Fibroblast of villous mesenchyme (primary cell): Measurements from ENCODE around the gene MSANTD1. TPM values are rescaled to one million over a fixed set of nuclear protein-coding genes. Genes with fewer than 3 reads are reported as not detected.

Experiments
- DNase-seq: peaks from one replicate; pipeline ENCODE4 v3.0.0-alpha.2; 2010; ENCODE audit warnings: low read depth
- H3K4me3 ChIP-seq: 2 replicates; pipeline ENCODE4 v1.5.1; 2011; ENCODE audit warnings: low read depth, mild to moderate bottlenecking, low read length
- total RNA-seq: library from RNA; depleted of rRNA; stranded (reverse); fragments of >200 nt; gene quantifications from 2 replicates; pipeline ENCODE4 v1.2.3, GENCODE V29; 2012
- TF ChIP-seq, protein P1 (sequence below): IDR thresholded peaks from 2 replicates; pipeline ENCODE4 v1.5.1; 2012; ENCODE audit warnings: low read depth, mild to moderate bottlenecking, low read length; ENCODE audit not compliant: insufficient read depth

The MSANTD1 gene
- total RNA-seq, 1 donor, result 0.86 TPM

GRCh38 chr4:3217266-3217665 lies 31.7 kb upstream of the MSANTD1 start:
- TF ChIP-seq, protein P1, sequence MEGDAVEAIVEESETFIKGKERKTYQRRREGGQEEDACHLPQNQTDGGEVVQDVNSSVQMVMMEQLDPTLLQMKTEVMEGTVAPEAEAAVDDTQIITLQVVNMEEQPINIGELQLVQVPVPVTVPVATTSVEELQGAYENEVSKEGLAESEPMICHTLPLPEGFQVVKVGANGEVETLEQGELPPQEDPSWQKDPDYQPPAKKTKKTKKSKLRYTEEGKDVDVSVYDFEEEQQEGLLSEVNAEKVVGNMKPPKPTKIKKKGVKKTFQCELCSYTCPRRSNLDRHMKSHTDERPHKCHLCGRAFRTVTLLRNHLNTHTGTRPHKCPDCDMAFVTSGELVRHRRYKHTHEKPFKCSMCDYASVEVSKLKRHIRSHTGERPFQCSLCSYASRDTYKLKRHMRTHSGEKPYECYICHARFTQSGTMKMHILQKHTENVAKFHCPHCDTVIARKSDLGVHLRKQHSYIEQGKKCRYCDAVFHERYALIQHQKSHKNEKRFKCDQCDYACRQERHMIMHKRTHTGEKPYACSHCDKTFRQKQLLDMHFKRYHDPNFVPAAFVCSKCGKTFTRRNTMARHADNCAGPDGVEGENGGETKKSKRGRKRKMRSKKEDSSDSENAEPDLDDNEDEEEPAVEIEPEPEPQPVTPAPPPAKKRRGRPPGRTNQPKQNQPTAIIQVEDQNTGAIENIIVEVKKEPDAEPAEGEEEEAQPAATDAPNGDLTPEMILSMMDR, result no peak
- H3K4me3 ChIP-seq, result no peak overlapping the region
- no peak for DNase-seq

DNA sequence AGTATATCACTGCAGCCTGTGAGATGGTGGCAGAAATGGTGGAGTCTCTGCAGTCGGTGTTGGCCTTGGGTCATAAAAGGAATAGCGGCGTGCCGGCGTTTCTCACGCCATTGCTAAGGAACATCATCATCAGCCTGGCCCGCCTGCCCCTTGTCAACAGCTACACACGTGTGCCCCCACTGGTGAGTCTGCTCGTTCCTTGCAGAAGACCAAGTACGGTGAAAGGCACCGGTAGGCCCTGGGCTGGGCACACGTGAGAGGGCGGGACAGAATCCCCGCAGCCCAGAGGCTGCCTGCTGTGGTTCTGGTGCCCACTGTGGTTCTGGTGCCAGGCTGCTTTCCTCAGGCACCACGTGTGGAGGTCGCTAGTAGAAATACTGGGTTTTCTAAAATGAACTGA lies 31.2 kb upstream of the MSANTD1 start:
- DNase-seq, result no peak
- TF ChIP-seq, protein P1, result no peak
- no peak overlapping the region for H3K4me3 ChIP-seq

DNA sequence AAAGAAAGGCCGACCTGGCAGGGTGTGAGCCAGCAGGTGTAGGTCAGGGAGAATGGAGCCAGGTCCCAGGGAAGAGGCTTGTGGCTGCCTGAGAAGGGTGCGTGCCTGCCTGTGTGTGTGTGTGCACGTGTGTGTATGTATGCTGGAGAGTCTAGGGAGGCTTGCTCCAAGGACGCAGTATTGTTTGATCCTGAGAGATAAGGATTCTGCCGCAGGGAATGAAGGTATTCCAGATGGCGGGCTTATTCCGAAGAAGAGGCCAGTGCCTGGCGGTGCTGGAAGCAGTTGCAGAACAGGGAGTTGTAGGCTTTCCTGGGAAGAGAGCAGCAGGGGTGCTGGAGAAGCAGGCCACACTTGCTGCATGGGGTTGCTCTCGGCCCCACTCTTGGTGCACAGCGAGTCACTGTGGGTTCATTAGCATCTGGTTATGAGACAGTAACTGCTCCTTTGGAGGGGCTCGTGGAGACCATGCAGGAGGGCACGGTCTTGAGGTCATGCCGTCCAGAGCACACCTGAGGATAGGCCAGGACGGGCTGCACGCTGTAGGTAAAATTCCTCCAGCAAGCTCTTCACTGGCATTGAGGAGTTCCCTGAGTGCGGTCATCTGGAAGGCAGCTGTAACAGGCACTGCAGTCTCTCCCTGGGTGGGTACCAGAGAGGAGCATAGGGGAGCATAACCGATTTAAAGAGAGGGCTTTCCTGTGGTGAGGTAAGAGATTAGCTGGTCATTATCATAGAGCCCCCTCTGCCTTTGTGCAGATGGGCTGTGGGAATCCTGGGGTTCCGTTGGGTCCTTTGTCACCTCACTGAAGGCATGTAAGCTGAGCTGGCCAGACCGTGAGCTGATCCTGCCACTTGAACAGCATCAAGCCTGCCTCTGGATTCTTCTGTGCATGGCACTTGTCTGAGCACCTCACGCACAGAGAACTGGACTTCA lies 29.9 kb upstream of the MSANTD1 start:
- H3K4me3 ChIP-seq, result no peak overlapping the region
- DNase-seq, result no peak
- TF ChIP-seq, protein P1, result no peak

GRCh38 chr4:3219761-3220475 lies 29.0 kb upstream of the MSANTD1 start:
- TF ChIP-seq, protein P1, result no peak
- H3K4me3 ChIP-seq, result no peak overlapping the region
- no peak for DNase-seq

GRCh38 chr4:3220476-3221183 lies 28.3 kb upstream of the MSANTD1 start:
- DNase-seq, result no peak
- TF ChIP-seq, protein P1, result no peak
- no peak overlapping the region for H3K4me3 ChIP-seq

DNA sequence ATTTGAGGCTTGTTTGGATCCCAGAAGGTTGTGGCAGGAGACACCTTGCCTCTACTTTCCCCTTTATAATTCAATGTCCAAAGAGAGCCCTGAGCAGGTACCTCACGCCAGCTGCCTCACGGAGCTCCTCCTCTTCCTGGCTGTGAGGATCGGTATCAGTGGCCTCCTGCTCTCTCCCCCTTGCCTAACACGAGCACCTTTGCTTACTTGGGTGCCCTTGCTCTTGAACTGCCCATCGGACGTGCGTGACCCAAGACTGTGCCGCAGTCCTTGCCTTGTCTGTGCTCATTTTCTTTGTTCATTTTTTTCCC lies 27.8 kb upstream of the MSANTD1 start:
- TF ChIP-seq, protein P1, result no peak
- H3K4me3 ChIP-seq, result no peak overlapping the region
- no peak for DNase-seq
